Loucy (cell line): Measurements from ENCODE around the gene TSPO2.

Experiments
- H2AFZ ChIP-seq: fragments of 200-600 bp; sonication (generic); 2 replicates; pipeline ENCODE4 v1.6.0; 2016; ENCODE audit warnings: antibody characterized with exemption, mild to moderate bottlenecking, low read length, moderate library complexity
- H3F3A ChIP-seq: fragments of 200-600 bp; 2 replicates; pipeline ENCODE4 v1.6.0; 2016; ENCODE audit warnings: antibody characterized with exemption, low read depth, mild to moderate bottlenecking
- H3K27me3 ChIP-seq: fragments of 200-600 bp; sonication (generic); 2 replicates; pipeline ENCODE4 v1.6.1; 2014; ENCODE audit warnings: low read length, mild to moderate bottlenecking; ENCODE audit not compliant: insufficient read depth, poor library complexity, severe bottlenecking
- H3K36me3 ChIP-seq: fragments of 200-600 bp; sonication (generic); 2 replicates; pipeline ENCODE4 v1.6.1; 2016; ENCODE audit warnings: low read length; ENCODE audit not compliant: insufficient read depth
- H3K4me1 ChIP-seq: fragments of 200-600 bp; sonication (generic); 2 replicates; pipeline ENCODE4 v1.5.1; 2014; ENCODE audit warnings: low read length, mild to moderate bottlenecking; ENCODE audit not compliant: insufficient read depth, poor library complexity, severe bottlenecking
- H3K4me2 ChIP-seq: fragments of 200-600 bp; sonication (generic); 2 replicates; pipeline ENCODE4 v1.6.0; 2014; ENCODE audit warnings: antibody characterized with exemption, low read length, low read depth, mild to moderate bottlenecking; ENCODE audit not compliant: poor library complexity, severe bottlenecking
- H3K4me3 ChIP-seq: fragments of 200-600 bp; sonication (generic); 2 replicates; pipeline ENCODE4 v1.5.1; 2014; ENCODE audit warnings: low read length, mild to moderate bottlenecking, mixed read lengths; ENCODE audit not compliant: poor library complexity, severe bottlenecking
- H3K79me2 ChIP-seq: fragments of 200-600 bp; sonication (generic); 2 replicates; pipeline ENCODE4 v1.6.1; 2014; ENCODE audit warnings: low read length; ENCODE audit not compliant: insufficient read depth
- H3K9ac ChIP-seq: fragments of 200-600 bp; sonication (generic); 2 replicates; pipeline ENCODE4 v1.6.0; 2014; ENCODE audit warnings: mild to moderate bottlenecking, low read depth, low read length, moderate library complexity; ENCODE audit not compliant: poor library complexity, severe bottlenecking
- H3K9me2 ChIP-seq: fragments of 200-600 bp; sonication (generic); replicated peaks from 2 replicates; pipeline ENCODE4 v1.6.1; 2016; ENCODE audit warnings: low read depth, low read length, mixed read lengths
- H3K9me3 ChIP-seq: fragments of 200-600 bp; sonication (generic); 2 replicates; pipeline ENCODE4 v1.6.1; 2014; ENCODE audit warnings: mild to moderate bottlenecking, antibody characterized with exemption, low read length, low read depth; ENCODE audit not compliant: insufficient read depth
- H4K20me1 ChIP-seq: fragments of 200-600 bp; sonication (generic); 2 replicates; pipeline ENCODE4 v1.6.0; 2014; ENCODE audit warnings: antibody characterized with exemption, low read length, mild to moderate bottlenecking; ENCODE audit not compliant: insufficient read depth, poor library complexity, severe bottlenecking
- CTCF ChIP-seq: fragments of 200-600 bp; sonication (generic); conservative IDR thresholded peaks from 2 replicates; pipeline ENCODE4 v1.5.1; 2014; ENCODE audit warnings: mild to moderate bottlenecking, antibody characterized with exemption, low read length
- EZH2phosphoT487 ChIP-seq: fragments of 200-600 bp; IDR thresholded peaks from 2 replicates; pipeline ENCODE4 v1.6.1; 2018; ENCODE audit warnings: antibody characterized with exemption, mild to moderate bottlenecking, moderate library complexity, borderline replicate concordance

The TSPO2 gene

GRCh38 chr6:41008011-41008410 is 34.3 kb upstream of the TSPO2 start:
- Histone ChIP-seq H3K9ac (no peak overlapping the region), H3K9me2 (no peaks in the 10 kb centered on the region), H2AFZ (no peak overlapping the region), H3K4me3 (no peak overlapping the region), H4K20me1 (no peaks in the 10 kb centered on the region), H3F3A (no peaks in the 10 kb centered on the region), H3K4me1 (peaks cover 17% of the 10 kb centered on the region), H3K4me2 (no peak overlapping the region), H3K79me2 (no peaks in the 10 kb centered on the region), H3K36me3 (no peaks in the 10 kb centered on the region), H3K27me3 (no peaks in the 10 kb centered on the region), H3K9me3 (no peaks in the 10 kb centered on the region)
- TF ChIP-seq EZH2phosphoT487 (no peak), CTCF (no peak)

GRCh38 chr6:41009669-41010068 is 32.6 kb upstream of the TSPO2 start:
- Histone ChIP-seq H3K4me3 (no peak overlapping the region), H3K9me3 (no peaks in the 10 kb centered on the region), H3K9me2 (no peaks in the 10 kb centered on the region), H3K4me1 (peaks cover 17% of the 10 kb centered on the region), H3K4me2 (no peak overlapping the region), H2AFZ (no peak overlapping the region), H3K79me2 (no peaks in the 10 kb centered on the region), H3K27me3 (no peaks in the 10 kb centered on the region), H3F3A (no peaks in the 10 kb centered on the region), H3K36me3 (no peaks in the 10 kb centered on the region), H3K9ac (no peak overlapping the region), H4K20me1 (no peaks in the 10 kb centered on the region)
- TF ChIP-seq CTCF (no peak), EZH2phosphoT487 (no peak)

- TF ChIP-seq CTCF (no peak), EZH2phosphoT487 (no peak)
- no peak overlapping the region for H3K4me2 ChIP-seq
- H3K4me1 ChIP-seq, result peaks cover 9% of the 10 kb centered on the region
- no peak overlapping the region for H2AFZ ChIP-seq
- H3K36me3 ChIP-seq, result no peaks in the 10 kb centered on the region
- H3F3A ChIP-seq, result no peaks in the 10 kb centered on the region
- H3K9me2 ChIP-seq, result no peaks in the 10 kb centered on the region
- H3K4me3 ChIP-seq, result no peak overlapping the region
- no peak overlapping the region for H3K9ac ChIP-seq
- H3K9me3 ChIP-seq, result no peaks in the 10 kb centered on the region
- no peaks in the 10 kb centered on the region for H3K27me3 ChIP-seq
- H3K79me2 ChIP-seq, result no peaks in the 10 kb centered on the region
- H4K20me1 ChIP-seq, result no peaks in the 10 kb centered on the region
Observed at GRCh38 chr6:41011673-41012072, 30.6 kb upstream of the TSPO2 start.
